Activated T-helper 1 cell treated with Interleukin-2 at 50 U/mL for 16 hours (primary cell): Measurements from ENCODE around the gene PRSS56.
"Not testable (repeated sequence)": the region's sequence is repeated elsewhere in the genome, so short reads cannot be mapped to it uniquely, and the experiment has no call there.

Experiments used
- DNase-seq: peaks from one replicate; pipeline ENCODE4 v3.0.0-alpha.2; 2020; ENCODE audit warnings: low read depth

Gene PRSS56

GRCh38 chr2:232541961-232542714 lies 21.9 kb downstream of the PRSS56 start:
- no peak for DNase-seq

DNA sequence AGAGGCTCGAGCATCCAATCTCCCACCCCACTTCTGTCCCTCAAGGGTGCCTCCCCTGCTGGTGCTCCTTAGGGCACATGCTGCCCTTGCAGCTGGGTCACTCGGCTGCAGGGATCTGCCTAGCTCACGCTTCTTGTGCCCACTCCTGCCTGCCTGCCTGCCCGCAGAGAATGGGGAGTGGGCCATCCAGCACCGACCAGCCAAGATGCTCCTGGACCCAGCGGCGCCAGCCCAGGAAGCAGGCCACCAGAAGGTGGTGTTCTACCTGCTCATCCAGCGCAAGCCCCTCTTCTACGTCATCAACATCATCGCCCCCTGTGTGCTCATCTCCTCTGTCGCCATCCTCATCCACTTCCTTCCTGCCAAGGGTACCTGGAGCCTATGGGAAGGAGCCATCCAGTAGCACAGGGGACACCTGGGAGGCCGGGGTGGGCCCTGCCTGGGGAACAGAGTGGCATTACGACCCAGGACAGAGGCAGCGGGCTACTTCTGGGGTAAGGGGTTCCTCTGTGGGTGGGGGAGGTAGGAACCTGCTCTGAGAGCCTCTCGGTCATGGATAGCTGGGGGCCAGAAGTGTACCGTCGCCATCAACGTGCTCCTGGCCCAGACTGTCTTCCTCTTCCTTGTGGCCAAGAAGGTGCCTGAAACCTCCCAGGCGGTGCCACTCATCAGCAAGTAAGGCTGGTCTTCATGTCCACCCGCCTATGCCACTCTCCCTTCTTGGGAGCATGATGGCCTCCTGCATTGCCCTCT lies 22.7 kb downstream of the PRSS56 start:
- DNase-seq: no peak

DNA sequence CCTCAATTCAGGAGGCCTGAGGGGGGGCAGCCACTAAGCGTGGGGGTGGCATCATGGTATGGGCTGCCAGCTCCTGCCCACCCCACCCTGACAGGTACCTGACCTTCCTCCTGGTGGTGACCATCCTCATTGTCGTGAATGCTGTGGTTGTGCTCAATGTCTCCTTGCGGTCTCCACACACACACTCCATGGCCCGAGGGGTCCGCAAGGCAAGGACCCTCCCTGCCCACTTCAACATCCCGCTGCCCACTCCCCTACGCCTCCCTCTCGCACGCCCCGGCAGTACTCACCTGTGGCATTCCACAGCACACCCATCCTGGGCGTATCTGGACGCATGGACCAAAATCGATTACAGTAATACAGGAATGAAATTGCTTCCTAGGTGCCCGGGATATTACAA lies 23.3 kb downstream of the PRSS56 start:
- no peak for DNase-seq

- no peak for DNase-seq
These were observed 23.9 kb downstream of the PRSS56 start for GRCh38 chr2:232543928-232544631.

- no peak for DNase-seq
These were observed 24.5 kb downstream of the PRSS56 start for GRCh38 chr2:232544674-232545073.

DNA sequence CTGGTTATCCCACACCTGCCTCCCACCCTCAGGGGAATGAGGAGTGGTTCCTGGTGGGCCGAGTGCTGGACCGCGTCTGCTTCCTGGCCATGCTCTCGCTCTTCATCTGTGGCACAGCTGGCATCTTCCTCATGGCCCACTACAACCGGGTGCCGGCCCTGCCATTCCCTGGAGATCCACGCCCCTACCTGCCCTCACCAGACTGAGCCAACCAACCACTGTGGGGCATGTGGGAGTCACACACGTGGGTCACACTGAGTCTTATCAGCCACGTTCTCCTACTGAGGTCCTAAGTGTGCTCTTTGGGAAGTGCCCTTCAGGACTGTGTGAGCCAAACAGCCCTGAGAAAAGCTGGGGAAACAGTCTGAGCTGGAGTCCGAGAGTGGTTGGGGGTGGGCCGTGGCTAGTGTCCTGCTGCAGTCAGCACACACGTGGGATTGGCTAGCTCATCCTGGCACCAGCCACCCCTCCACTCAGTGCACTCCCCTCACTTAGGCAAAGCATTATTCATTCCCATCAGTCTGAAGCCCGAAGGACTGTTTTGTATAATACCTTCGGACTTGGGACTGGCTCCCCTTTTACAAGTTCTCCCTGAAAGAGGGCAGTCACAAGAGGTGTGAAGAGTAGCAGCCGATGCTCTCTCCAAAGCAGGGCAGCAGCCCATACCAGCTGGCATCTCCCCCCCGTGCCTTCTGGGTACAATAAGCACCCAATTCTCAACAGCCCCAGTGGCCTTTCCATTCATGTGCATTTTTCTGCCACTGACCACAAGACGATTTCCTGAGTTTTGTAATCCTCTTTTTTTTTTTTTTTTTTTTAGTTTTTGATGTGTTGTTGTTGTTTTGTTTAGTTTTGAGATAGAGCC lies 25.6 kb downstream of the PRSS56 start:
- DNase-seq: no peak

GRCh38 chr2:232547991-232548390 lies 27.8 kb downstream of the PRSS56 start:
- DNase-seq: no peak

GRCh38 chr2:232549655-232550353 lies 29.6 kb downstream of the PRSS56 start:
- no peak for DNase-seq

- DNase-seq: peak; percentile 87
These were observed 30.4 kb downstream of the PRSS56 start, which contains the start of the genes EIF4E2 and TIGD1 for GRCh38 chr2:232550354-232551249. TSS of gene EIF4E2 (plus strand) at chr2:232550689. CDS start at chr2:232550725, 36 bp downstream. TSS of gene TIGD1 (minus strand) at chr2:232550557. CDS start at chr2:232549882, 675 bp downstream.

GRCh38 chr2:232551250-232551638 lies 31.1 kb downstream of the PRSS56 start:
- DNase-seq: no peak

DNA sequence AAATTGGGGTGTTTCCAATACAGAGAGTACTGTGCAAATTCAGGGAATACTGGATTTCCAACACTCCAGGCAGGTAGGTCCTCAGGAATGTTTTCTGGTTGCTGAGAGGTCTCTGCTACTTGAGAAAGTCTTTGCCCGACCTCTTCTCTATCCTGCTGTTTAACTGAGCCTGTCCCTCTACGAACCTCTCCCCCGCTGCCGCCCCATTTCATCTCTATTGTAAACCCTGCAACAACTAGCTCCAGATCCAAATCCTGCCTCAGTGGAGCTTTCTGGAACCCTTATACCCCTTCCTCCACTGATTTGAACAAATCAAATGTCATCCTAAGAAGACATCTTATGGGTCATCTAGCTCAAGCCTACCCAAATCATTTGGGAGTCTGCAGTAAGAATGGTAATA lies 31.6 kb downstream of the PRSS56 start:
- DNase-seq: no peak

GRCh38 chr2:232556426-232556825 lies 36.2 kb downstream of the PRSS56 start:
- DNase-seq: no peak

DNA sequence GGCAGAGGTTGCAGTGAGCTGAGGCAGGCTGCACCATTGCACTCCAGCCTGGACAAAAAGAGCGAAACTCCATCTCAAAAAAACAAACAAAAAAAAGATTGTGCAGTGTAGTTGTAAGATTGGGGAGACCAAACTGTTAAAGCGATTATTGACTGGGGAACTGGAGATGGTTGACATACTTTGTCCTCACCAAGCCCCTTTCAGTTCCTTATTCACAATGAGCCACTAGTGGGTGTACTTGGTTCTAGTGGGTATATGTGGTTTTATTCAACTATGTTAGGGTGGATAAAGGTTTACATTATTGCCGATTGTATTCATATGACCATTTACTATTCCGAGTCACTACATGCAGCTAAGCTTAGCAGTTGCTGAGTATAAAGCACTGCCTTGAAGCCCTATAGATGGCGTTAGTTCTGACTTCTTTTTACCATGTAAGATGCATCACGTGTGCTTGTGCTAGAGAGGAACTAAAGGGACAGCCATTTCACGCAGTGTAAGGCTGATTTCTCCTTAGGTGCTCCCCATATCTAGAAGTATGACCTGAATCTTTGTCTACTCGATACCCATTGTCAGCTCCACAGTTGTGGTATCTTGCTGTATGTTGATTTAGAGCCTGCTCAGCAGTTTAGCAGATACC lies 42.4 kb downstream of the PRSS56 start:
- no peak for DNase-seq

- DNase-seq: no peak
These were observed 43.4 kb downstream of the PRSS56 start for GRCh38 chr2:232563580-232563979.

- DNase-seq: no peak
These were observed 47.5 kb downstream of the PRSS56 start for GRCh38 chr2:232567721-232568120.

- DNase-seq: no peak
These were observed 48.0 kb downstream of the PRSS56 start for GRCh38 chr2:232568161-232568560.

GRCh38 chr2:232569541-232569940 lies 49.4 kb downstream of the PRSS56 start:
- no peak for DNase-seq

DNA sequence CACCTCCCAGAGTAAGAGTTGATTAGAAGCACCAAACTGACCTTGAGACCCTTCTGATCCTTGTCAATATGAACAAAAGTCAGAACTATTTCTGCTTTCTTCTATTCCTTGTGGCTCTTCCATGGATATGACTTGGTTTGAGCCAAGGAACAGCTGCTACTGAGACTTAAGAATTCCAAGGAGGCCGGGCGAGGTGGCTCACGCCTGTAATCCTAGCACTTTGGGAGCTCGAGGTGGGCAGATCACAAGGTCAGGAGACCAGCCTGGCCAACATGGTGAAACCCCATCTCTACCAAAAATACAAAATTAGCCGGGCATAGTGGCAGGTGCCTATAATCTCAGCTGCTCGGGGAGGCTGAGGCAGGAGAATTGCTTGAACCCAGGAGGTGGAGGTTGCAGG lies 50.3 kb downstream of the PRSS56 start:
- not testable (repeated sequence) for DNase-seq

DNA sequence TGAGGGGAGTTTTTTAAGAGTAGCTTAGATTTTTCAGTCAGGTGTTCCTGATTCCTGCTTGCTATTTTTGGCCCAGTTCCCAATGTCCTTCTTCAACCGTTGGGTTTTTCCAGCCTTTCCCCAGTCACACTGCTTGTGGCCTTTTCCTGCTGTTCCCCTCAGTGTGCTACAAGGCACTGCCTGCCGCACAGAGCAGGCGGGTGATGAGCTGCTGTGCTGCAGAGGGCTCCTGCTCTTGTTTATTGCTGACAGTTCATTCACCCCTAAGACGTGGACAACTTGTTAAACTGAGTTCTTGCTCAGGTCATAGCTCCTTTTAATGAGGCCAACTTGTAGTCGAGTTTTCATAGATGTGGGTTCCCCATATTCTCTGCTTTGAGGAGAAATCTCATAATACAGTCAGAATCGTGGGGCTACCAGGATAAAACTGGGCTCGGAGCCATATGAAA lies 50.9 kb downstream of the PRSS56 start:
- DNase-seq: no peak
